ENCODE data around the gene ZBTB7C.

DNA sequence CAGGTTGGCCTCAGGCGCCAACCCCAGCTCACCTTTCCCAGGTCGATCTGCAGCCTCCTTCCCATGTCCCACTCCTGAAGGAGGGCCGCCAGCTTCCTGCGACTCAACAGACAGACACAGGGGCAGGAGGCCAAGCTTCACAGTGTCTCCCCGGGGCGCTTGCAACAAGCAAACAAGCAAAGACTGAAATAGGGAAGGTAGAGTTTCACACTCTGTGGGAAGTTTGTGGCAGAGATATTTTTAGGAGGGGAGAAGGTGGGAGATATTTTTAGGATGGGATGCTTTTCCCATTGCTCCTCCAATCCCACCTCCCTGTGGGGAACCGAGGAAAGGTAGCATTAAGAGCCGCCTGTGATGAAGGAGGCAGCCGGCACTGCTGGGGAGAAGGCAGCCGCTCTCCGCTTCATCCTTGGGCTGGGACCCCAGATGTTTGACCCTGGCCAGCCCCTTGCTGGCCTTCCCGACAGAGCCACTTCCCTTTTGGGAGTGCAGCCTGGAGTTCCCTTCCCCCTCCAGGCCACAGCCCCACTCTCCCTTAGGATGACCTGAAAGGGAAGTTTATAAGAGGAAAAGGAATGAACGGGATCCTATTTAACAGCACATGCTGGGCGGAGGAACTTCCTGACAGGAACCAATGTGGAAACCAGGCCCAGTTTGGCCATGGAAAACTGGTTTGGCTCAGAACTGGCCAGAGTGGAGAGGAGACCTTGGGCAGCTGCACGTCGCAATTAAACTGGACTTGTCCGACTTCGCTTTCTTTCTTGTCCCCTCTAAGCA, 336.6 kb downstream of the ZBTB7C start:
- TF ChIP-seq POLR2AphosphoS5 (IDR thresholded peaks at IDR 0.05; ENCODE audit: low read depth, low read length), result no peak
- TF ChIP-seq SIN3A (IDR thresholded peaks at IDR 0.05; ENCODE audit: borderline replicate concordance, insufficient read depth, low read length), result no peak
